TTC549 (cell line): ENCODE data around the gene UNC5C.

ENCODE experiments used
- FAIRE-seq: peaks from 2 replicates; lab custom pipeline; 2012; peaks lifted over from hg19 to GRCh38; lab: Jason Lieb, UNC

UNC5C gene

DNA sequence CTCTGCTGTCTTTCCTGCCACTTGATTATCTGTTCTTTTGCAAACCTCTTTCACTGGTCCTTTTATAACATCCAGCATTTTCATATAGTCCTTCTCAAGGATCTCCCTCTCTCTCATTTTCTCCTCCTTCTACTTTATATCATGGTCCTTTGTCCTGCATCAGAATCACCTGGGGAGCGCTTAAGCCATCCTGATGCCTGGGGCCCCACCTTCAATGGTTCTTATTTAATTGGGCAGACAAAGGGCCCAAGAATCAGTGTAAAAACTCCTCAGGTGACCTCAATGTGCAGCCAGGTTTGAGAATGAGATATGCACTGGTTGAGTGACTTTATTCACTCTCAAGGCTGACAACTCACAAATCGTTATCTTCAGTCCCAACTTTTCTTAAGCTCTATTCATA is 283.9 kb downstream of the UNC5C start:
- no peak for FAIRE-seq

GRCh38 chr4:95263960-95264359 is 284.8 kb downstream of the UNC5C start:
- FAIRE-seq: no peak

DNA sequence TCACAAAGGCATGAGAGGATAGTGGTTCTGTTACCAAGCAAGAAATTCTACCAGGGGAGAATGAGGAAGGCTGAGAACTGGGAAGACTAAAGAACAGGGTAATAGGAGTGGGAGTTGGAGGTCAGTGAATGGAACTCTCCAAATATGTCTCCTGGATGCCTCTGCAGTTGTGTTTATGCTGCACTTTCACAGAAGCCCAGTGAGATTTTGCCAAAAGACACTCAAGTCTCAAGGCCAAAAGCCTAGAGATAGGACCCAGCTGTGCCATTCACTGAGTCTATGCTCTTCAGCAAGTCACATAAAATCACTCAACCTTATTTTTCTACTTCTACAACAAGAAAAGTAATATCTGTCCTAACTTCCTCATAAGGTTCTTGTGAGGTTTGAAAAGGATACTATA is 285.4 kb downstream of the UNC5C start:
- FAIRE-seq: no peak

DNA sequence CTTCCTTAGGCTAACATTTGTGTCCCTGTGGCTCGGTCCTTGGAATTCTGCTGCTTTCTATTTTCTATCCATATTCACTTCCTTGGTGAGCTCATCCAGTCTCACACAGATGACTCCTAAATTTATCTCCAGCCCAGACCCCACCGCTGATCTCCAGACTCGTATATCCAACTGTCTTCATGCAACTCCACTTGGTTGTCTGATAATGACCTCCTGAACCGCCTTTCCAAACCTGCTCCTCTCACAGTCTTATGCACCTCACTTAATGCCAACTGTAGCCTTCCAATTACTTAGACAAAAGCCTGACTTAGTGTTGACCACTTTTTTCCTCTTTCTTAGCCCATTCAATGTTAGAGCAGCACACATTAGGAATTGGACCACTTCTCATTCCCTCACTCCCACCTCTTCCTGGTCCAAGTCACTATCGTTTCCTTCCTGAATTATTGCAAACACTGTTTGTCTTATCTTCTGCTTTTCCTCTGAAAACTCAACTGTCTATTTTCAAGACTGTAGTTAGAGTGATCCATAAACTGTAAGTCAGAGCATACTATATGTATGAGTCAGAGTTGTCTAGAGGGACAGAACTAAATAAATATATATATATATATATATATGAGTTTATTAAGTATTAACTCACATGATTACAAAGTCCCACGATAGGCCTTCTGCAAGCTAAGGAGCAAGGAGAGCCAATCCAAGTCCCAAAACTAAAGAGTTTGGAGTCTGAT is 292.5 kb downstream of the UNC5C start:
- no peak for FAIRE-seq

DNA sequence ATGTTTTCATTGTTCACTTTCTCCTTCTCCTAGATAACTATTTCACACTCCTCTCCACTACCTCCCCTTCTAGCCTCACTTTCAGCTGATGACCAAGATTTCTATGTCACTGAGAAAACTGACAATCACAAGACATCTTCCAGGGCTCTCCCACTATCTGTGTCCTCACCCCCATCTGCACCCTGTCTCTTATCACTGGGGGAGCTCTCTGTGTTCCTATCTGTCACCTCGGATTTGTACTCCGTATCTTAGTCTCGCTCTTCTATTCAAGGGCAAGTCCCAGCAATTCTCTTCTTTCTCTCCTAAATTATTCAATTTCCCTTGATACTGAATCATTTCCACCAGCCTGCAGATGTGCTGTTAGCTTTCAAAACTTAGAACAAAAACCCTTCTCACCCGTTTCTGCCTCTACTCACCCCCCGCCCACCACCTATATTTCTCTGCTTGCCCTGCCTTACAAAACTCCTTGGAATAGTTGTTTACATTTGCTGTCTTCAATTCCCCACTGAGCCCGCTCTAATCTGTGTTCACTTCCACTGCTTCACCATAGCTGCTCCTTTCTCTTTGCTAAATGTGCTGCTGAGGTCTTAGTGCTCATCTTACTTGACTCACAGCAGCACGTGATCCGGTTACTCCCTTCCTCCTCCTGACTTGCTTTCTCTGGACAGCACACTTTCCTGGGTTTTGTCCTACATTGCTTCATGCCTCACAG is 293.2 kb downstream of the UNC5C start:
- FAIRE-seq: no peak

- FAIRE-seq: no peak
Measured at GRCh38 chr4:95251568-95251967, 297.2 kb downstream of the UNC5C start.

DNA sequence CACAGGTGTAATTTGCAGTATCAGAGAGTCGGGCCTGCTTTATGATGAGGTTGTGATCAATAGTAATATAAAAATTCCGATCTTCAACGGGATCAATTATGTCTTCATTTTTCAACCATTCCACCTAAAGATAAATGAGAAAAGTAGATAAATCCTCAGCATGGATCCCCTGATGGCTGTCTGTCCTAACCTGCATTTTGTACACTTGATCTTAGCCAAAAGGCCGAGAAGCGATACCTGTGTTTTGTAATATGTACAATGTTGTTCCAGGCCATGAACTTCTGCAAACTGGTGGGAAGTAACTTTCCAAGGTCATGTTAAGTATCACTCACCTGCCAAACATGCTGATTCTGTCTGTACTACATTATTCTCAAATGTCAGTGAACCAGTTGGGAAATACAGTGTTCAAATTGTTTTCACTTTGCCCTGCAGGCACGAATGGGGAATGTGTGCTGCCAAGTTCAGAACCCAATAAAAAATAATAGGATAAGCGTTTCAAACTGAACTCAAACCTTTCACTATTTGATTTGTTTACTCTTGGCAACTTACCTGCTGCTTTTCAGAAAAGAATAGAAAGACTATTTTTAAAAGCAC is 298.1 kb downstream of the UNC5C start:
- no peak for FAIRE-seq

GRCh38 chr4:95249426-95250021 is 299.2 kb downstream of the UNC5C start:
- FAIRE-seq: no peak

DNA sequence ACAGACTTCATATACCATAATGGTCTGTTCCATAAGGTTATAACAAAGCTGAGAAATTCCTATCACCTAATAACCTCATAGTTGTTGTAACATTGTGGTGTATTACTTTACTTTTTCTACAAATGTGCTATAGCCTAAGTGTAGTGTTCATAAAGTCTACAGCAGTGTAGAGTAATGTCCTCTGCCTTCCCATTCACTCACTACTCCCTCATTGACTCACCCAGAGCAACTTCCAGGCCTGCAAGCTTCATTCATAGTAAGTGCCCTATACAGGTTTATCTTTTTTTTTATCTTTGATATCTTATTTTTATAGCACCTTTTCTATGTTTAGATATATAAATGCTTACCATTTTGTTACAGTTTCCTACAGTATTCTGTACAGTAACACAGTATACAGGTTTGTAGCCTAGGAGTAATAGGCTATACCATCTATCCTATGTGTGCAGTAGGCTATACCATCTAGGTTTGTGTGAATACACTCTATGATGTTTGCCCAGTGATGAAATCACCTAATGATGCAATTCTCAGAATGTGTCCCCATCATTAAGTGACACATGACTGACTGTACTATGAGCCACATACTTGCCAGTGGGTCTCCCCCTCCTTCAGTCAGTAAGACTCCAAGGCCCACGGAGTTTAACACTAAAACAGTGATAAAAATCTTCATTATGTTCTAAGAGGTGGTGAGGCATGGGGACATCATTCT is 299.9 kb downstream of the UNC5C start:
- FAIRE-seq: no peak

GRCh38 chr4:95243892-95244291 is 304.9 kb downstream of the UNC5C start:
- FAIRE-seq: no peak

- no peak for FAIRE-seq
Measured at GRCh38 chr4:95238554-95238953, 310.2 kb downstream of the UNC5C start.

GRCh38 chr4:95232358-95233156 is 316.2 kb downstream of the UNC5C start:
- FAIRE-seq: no peak

DNA sequence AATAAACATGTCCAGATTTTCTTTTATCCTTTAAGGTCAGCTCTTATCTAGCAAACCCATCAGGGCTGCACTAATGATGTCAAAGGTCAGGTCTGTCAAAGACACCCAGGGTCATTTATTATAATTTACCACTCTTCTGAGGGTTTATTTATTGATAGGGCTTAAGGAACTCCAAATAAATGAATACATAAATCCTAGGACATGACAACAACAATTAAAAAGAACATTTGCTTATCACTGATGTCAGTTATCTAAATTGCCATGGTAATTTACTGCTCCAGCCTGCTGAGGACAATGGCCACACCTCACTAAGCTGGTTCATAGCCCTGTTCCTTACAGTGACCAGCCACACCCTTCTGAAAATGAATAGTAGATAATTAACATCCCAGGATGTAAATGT is 317.1 kb downstream of the UNC5C start:
- no peak for FAIRE-seq

- no peak for FAIRE-seq
Measured at GRCh38 chr4:95225849-95226248, 322.9 kb downstream of the UNC5C start.

DNA sequence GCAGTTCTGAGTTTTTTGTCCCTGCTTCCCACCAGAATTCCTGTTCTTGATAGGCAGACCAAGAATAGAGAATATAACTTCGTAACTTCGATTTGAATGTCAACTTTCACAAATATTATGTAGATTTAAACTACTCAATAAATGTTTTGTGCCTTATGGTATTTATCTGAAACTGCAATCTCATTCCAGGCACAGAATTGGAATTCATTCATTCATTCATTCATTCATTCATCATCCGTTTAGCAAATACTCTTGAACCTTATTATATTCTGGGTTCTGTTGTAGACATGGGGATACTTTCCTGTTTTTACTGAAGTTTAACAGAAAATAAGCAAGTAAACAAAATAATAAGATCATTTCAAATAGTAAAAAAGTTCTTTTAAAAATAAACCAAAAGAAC is 324.4 kb downstream of the UNC5C start:
- FAIRE-seq: no peak

DNA sequence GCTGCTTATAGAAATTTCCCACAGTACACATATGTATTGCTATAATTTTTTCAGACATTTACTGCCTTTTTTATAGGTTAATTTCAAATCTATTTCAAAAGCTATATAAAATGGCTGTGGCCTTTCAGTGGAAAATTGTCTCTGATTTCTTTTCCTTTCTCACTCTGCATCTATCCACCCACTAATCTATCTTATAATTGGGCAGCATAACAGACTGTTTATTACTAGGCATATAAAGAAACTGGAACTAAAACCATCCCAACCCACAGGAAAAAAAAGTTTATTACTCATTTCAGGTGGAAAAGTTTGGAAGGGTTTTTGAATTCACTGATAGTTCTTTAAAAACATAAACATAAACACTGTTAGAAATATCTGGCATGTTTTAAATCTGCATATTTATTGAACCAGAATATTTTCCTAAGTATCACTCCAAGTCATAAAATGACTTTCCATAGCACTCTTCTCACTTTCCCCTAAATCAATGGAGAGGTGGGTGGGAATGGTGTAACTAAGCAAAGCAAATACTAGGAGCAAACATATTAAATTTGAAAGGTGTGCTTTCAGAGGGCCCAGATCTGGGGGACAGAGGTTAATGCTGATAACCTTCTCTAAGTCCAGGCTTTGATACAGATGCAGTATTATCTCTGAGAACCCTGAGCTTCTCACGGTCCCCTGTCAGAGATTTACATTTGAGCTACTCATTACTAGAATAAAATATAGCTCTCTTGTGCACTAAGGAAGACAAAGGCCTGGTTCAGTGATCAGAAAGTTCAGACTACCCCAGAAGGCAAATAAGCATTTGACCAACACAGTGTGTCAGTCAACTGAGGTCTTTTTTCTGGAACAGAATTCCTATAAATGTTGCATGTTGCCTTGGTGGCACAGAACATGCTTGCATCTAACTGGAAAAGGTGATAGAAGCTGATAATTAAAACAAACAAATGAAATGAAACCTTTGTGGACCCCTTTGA is 328.3 kb downstream of the UNC5C start:
- FAIRE-seq: no peak

- no peak for FAIRE-seq
Measured at GRCh38 chr4:95219109-95219508, 329.7 kb downstream of the UNC5C start.

DNA sequence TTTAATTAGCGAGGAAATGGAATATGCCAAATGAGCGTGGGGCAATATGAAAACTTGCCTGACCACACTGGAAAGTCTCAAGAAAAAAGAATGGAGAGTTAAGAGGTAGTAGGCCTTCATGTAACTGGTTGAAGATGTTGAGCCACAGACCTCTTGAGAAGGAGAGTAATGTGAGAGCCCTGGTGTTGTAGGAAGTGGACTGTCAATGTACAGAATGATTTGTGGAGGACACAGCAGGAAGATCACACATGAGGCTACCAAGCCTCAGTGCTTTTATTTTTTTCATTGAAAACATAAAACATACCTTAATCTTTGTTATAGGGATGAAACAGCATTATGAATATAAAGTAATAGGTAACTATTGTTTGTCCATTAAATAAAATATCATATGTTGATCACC is 331.6 kb downstream of the UNC5C start:
- no peak for FAIRE-seq

DNA sequence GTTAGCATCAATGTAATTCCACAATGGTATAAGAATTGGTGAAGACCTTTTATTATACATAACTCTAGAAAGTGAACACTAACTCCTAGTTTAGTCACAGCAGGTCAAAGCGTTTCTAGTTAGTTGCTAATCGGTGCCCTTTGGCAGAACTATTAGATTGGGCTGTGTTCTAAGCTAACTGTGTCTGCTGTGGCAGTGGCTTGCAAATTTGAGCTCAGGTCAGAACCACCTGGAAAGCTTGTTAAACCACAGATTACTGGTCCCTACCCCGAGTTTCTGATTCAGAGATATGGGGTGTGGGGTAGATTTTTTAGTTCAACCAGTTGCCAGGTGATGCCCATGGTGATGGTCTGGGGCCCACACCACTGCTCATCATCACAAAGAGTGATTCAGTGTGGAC is 332.1 kb downstream of the UNC5C start:
- no peak for FAIRE-seq

- no peak for FAIRE-seq
Measured at GRCh38 chr4:95215991-95216605, 332.7 kb downstream of the UNC5C start.
